Lung (tissue), 12 donors: ENCODE data around the gene BAHCC1. TPM values are rescaled to one million over a fixed set of nuclear protein-coding genes. Genes with fewer than 3 reads are reported as not detected.

Experiments
- ATAC-seq: fragments of 200-7000 bp; cut with Tn5 transposase; one replicate; pipeline ENCODE4 v1.9.1; 2020; ENCODE audit warnings: moderate number of reproducible peaks; ENCODE audit not compliant: insufficient read depth, low FRiP score
- DNase-seq, 3 donors: peaks; one replicate each; pipeline ENCODE4 v3.0.0-alpha.2; 2013 to 2017
- H3K27ac ChIP-seq, 2 donors: one replicate each; pipeline ENCODE4 v1.5.1; 2013; ENCODE audit warnings: mild to moderate bottlenecking in 2 of 2, moderate library complexity in 2 of 2, control low read depth in 1 of 2, inconsistent platforms in 1 of 2, low read depth in 1 of 2, low read length in 1 of 2
- H3K27me3 ChIP-seq, 3 donors: one replicate each; pipeline ENCODE4 v1.5.1; 2013; ENCODE audit warnings: low read length in 2 of 3; ENCODE audit not compliant: control insufficient read depth in 3 of 3, insufficient read depth in 3 of 3
- H3K36me3 ChIP-seq, 4 donors: one replicate each; pipeline ENCODE4 v1.5.1; 2013; ENCODE audit warnings: low read length in 4 of 4, mild to moderate bottlenecking in 1 of 4, moderate library complexity in 1 of 4; ENCODE audit not compliant: control insufficient read depth in 4 of 4, insufficient read depth in 4 of 4
- H3K4me1 ChIP-seq, 5 donors: one replicate each; pipeline ENCODE4 v1.5.1; 2013; ENCODE audit warnings: low read length in 5 of 5, mild to moderate bottlenecking in 2 of 5, moderate library complexity in 1 of 5; ENCODE audit not compliant: control insufficient read depth in 5 of 5, insufficient read depth in 5 of 5
- H3K4me3 ChIP-seq: one replicate; pipeline ENCODE4 v1.5.1; 2013; ENCODE audit warnings: mild to moderate bottlenecking, control low read depth, moderate library complexity
- H3K9ac ChIP-seq, 2 donors: one replicate each; pipeline ENCODE4 v1.5.1; 2013; ENCODE audit warnings: low read length in 2 of 2, control low read depth in 1 of 2; ENCODE audit not compliant: insufficient read depth in 1 of 2
- H3K9me3 ChIP-seq, 4 donors: one replicate each; pipeline ENCODE4 v1.5.1; 2013; ENCODE audit warnings: low read length in 3 of 4, mild to moderate bottlenecking in 1 of 4, moderate library complexity in 1 of 4; ENCODE audit not compliant: control insufficient read depth in 4 of 4, insufficient read depth in 3 of 4
- CTCF ChIP-seq: IDR thresholded peaks from 2 replicates; pipeline ENCODE4 v1.5.1; 2012; ENCODE audit warnings: mild to moderate bottlenecking; ENCODE audit errors: control extremely low read depth, extremely low read depth
- WGBS, 2 donors: extraction: QIAGEN DNeasy Blood & Tissue Kit; methylation state at CpG; one replicate each; pipeline ENCODE4 v1.1.7; 2013; 5-methylcytosine and 5-hydroxymethylcytosine counted together
- polyA plus RNA-seq, 2 donors: library from polyadenylated mRNA; stranded (reverse); fragments of 200-250 nt; gene quantifications; one replicate each; pipeline ENCODE4 v1.2.1, GENCODE V29; 2013
- total RNA-seq, 2 donors: library from RNA; depleted of rRNA in 1 of 2; stranded (reverse); fragments of >200 nt in 1 of 2; gene quantifications; one replicate each; pipeline ENCODE4 v1.2.1, GENCODE V29; 2014 to 2021
- donor health status: control.
- donor health status: control.
- donor health status: Bipolar disorder and iron deficiency.
- donor health status: healthy.
- donor health status: DM: yes; HTN: yes; CAD: no.

Gene BAHCC1
- total and polyA plus RNA-seq, 4 donors, result 7.6 to 24.9 (median 17.5) TPM

GRCh38 chr17:81411305-81411704, 16.0 kb downstream of the BAHCC1 start:
- no peak for TF ChIP-seq CTCF

GRCh38 chr17:81412490-81413093, 17.3 kb downstream of the BAHCC1 start:
- no peaks in the 10 kb centered on the region for H3K36me3 ChIP-seq
- H3K9me3 ChIP-seq, result no peaks in the 10 kb centered on the region
- ATAC-seq (no peak), DNase-seq (peak; percentile 63 to 75 (median 73))
- 34 to 38% methylated on average over 27 to 29 of the region's 29 CpGs for WGBS, 2 donors
- TF ChIP-seq CTCF, result no peak
- peaks cover 0 to 35% (median 10%) of the 10 kb centered on the region in 5 donors for H3K4me1 ChIP-seq
- H3K27me3 ChIP-seq, result no peaks in the 10 kb centered on the region
- H3K4me3 ChIP-seq, result no peak overlapping the region
- no peak overlapping the region for H3K9ac ChIP-seq
- H3K27ac ChIP-seq, result no peak overlapping the region

More at GRCh38 chr17:81411305-81411704, 16.0 kb downstream of the BAHCC1 start:
- WGBS, 2 donors, result 52 to 64% methylated on average over 7 to 8 of the region's 8 CpGs
- ATAC-seq (no peak), DNase-seq (no peak)
- H3K9me3 ChIP-seq, result no peaks in the 10 kb centered on the region
- H3K4me3 ChIP-seq, result no peak overlapping the region
- no peaks in the 10 kb centered on the region for H3K27me3 ChIP-seq
- H3K4me1 ChIP-seq, result peaks cover 0 to 34% (median 9%) of the 10 kb centered on the region in 5 donors
- H3K36me3 ChIP-seq, result no peaks in the 10 kb centered on the region
- H3K9ac ChIP-seq, result no peak overlapping the region
- H3K27ac ChIP-seq, result no peak overlapping the region

- TF ChIP-seq CTCF, result no peak
- Histone ChIP-seq H3K4me3 (no peak overlapping the region), H3K9me3 (no peaks in the 10 kb centered on the region), H3K27me3 (no peaks in the 10 kb centered on the region), H3K27ac (no peak overlapping the region), H3K9ac (no peak overlapping the region), H3K36me3 (no peaks in the 10 kb centered on the region), H3K4me1 (peaks cover 0 to 38% (median 14%) of the 10 kb centered on the region in 5 donors)
- whole genome bisulfite sequencing, 2 donors, result 91 to 94% methylated on average over 30 of the region's 30 CpGs
- DNase-seq (no peak), ATAC-seq (no peak)
Measured at GRCh38 chr17:81413497-81414135, 18.4 kb downstream of the BAHCC1 start.
